Measurements from ENCODE around the gene ANO1.

Gene ANO1

GRCh38 chr11:70113801-70114200 lies 35.7 kb downstream of the ANO1 start:
- no peak for DNase-seq (ENCODE audit: low read depth in 2 of 2)

DNA sequence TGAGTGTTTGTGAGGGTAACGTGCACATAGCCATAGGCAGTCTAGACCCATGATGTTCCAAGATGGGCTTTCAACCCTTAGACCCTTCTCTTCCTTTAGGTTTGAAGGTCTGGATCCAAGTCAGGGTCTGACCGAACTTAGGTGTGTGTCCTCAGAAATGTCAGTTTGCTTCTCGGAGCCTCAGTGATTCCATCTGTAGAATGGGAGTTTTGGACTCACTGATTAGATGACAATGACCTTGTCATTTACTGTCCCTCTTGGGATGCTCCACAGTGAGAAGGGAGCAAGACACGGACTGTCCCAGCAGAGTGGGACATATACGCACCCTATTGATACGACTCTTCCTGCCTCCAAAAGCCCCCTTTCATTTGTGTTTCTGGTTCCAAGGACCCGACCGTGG lies 37.7 kb downstream of the ANO1 start:
- DNase-seq (ENCODE audit: low read depth in 2 of 2) = no peak

DNA sequence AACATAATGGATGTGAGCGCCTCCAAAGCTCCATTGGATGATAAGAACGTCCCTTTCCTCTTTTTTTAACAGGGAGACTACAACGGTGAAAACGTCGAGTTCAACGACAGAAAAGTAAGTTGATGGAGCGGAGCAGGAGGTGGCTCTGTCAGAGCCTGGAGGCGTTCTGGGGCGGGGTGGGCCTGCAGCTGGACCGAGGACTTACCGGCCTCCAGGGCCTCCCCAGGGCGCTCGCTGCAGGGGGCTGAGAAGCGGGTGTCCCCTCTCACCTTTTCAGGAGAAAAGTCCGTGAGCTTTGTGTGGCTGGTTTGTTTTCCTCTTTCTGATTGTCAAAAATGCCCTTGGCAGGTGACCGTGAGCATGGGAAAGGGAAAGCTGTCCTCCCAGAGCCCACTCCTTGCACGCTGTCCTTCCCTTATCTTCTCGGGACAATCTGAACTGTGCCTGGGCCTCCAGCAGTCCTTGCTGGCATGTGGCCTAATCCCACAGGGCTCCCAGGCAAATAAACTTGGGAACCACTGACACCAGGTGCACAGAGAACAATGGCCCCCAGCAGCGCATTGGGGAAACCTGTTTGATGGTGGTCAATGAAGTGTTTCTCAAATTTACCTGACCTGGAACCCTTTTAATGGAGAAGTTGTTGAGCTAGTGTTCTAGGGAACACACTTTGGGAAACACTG lies 38.4 kb downstream of the ANO1 start:
- DNase-seq (ENCODE audit: low read depth in 2 of 2) = no peak

DNA sequence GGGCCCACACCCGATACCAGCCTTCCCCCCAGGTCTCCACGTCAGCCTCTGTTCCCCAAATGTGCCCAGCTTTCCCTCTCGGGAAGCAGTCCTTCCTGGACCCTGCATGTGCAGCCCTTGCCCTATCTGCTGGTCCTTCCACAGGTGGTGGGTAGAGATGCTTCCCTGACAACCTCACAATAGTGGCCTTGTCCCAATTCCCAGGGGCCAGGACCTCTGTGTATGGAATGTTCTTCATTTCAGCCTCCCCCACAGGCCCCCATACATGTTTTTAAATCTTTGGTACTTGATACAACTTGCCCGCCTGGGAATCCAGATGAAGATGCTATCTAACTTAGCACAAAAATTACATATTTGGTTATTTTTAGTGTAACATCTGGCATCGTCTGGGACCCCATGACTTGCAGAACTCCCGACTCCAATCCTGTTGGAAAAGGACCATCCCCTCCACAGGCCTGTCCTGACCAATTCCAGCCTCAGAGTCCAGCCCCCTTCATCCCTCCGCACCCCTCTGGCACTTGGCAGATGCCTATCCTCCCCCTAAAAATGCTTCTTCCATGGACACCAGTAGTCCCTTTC lies 39.5 kb downstream of the ANO1 start:
- no peak for DNase-seq (ENCODE audit: low read depth in 2 of 2)

DNA sequence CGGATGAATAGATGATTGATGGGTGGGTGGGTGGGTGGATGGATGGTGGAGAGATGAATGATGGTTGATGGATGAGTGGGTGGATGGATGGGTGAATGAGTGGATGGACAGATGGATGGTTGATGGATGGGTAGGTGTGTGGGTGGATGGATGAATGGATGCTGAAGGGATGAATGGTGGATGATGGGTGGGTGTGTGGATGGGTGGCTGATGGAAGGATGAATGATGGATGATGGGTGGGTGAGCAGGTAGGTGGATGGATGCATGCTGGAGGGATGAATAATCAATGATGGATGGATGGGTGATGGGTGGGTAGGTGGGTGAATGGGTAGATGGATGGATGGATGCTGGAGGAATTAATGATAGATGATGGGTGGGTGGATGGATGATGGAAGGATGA lies 40.5 kb downstream of the ANO1 start:
- DNase-seq (ENCODE audit: low read depth in 2 of 2) = no peak

GRCh38 chr11:70119502-70119901 lies 41.4 kb downstream of the ANO1 start:
- no peak for DNase-seq (ENCODE audit: low read depth in 2 of 2)

DNA sequence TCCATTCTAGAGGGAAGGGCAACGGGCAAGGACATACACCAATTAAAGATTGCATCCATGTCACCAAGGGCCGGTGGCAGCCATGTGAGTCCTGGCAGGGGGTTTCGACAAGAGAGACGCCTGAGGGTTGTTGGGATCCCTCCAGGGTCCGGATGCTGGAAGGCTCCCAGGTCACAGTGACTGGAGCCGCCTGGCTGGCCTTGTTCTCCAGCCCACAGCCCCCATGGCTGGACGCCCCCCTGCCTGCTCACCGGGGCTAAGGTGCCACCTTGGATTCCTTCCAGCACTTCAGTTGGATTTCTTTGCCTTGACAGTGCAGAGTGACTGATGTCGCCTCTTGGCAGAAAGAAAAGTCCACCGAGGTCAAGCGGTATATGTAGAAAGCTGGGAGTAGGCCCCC lies 42.6 kb downstream of the ANO1 start:
- no peak for DNase-seq (ENCODE audit: low read depth in 2 of 2)

DNA sequence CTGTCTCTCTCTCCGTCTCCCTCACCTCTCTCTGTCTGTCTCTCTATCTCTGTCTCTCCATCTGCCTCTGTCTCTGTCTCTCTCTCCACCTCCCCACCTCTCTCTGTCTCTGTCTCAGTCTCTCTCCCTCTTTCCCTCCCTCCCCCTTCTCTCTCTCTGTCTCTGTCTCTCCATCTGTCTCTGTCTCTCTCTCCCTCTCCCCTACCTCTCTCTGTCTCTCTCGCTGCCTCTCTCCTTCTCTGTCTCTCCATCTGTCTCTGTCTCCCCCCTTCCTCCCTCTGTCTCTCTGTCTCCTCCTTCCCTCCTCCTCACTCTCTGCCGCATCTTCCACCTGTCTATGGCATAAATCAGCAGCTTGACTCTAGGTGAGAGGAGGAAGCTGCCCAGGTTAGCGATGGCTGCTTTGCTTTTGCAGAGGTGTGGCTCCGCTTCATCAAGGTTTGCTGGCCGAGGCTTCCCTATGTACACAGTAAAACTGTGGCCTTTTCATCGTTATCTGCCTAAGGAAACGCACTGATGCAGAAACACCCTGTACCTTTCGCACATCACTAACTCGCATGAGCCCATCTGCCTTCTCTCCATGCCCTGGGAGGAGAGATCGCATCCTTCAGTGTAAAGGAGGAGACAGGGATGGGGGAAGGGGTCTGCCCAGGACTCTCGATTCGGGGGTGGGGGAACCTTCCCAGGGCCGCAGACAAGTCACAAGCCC lies 44.5 kb downstream of the ANO1 start:
- no peak for DNase-seq (ENCODE audit: low read depth in 2 of 2)

- DNase-seq (ENCODE audit: low read depth in 2 of 2) = no peak
These were observed 45.6 kb downstream of the ANO1 start for GRCh38 chr11:70123711-70124110.

DNA sequence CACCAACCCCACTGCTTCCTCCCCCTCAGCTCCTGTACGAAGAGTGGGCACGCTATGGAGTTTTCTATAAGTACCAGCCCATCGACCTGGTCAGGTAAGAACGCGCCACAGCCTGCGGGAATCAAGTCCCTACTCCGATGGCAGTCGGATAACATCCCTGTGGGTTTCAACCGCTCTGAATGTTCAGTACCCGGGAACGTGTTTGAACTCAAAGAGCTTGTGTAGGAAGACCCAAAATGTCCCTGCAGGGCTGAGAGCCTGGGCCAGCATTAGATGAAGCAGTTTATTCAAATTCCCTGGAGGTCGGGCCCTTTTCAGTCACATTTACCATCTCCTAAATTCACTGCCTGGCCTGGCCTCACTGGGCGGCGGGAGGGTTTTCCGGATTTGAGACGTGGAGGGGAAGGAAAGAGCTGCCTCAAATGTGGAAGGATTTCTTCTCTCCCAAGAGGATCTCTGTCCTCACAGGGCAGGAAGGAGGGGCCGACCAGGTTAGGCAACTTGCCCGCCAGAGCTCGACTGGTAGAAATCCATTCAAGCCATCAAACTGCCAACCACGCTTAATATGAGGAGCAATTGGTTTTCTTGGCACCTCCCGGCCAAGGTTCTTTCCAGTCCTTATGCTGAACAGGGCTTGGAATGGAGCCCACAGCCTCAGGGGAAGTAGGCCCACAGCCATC lies 46.3 kb downstream of the ANO1 start:
- no peak for DNase-seq (ENCODE audit: low read depth in 2 of 2)

- no peak for DNase-seq (ENCODE audit: low read depth in 2 of 2)
These were observed 48.4 kb downstream of the ANO1 start for GRCh38 chr11:70126494-70126893.

DNA sequence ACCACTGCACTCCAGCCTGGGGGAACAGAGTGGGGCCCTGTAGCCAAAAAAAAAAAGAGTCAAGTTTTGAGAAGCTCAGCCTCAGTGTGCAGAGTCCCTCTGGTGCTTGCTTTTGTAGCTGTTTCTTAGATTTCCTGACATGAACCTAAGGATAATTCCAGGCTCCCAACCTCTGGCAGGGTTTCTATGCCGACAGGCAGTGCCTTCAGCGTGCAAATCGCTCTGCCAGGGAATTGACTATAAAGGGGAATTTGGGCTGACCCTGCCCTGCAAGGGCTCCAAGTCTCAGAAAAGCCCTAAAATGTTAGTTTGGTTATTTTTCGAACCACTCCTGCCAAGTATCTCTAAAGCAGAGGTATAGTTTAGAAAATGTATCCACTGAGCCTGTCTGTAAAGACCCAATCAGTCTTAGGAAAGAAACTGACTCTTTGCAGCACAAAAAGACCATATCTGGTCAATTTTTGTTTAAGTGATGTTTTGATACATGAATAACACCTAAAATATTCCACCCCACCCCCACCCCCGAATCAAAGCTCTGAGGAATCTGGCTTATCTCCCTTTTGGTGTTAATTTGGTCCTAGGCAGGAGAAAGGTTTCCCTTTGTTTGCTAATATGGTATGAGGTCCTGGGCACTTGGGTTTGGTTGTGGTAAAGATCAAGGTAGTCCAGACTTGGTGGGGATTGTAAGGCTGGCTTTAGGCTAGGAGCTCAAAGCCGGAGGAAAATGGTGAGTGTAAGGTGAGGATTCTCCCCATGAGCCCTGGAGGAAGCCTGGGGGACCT lies 49.7 kb downstream of the ANO1 start:
- no peak for DNase-seq (ENCODE audit: low read depth in 2 of 2)

GRCh38 chr11:70128435-70128906 lies 50.4 kb downstream of the ANO1 start:
- no peak for DNase-seq (ENCODE audit: low read depth in 2 of 2)

GRCh38 chr11:70129051-70129592 lies 51.0 kb downstream of the ANO1 start:
- DNase-seq (ENCODE audit: low read depth in 2 of 2) = no peak

DNA sequence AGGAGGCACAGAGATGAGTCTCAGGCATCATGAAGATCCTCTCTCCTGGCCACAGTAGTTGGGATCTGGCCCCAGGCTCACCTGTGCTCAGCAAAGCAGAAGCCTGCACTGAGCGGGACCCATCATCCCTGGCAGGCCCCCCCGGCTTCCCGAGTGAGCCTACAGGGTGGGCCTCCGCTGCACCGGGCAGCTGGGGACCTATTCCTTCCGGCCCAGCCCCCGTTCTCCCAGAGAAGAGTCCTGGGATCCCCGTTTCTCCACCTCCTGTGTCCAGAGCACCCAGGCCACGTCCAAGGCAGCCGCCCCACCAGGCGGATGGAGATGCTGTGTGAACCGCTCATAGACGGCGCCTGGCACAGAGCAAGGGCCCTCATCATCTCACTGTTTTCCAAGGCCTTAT lies 52.5 kb downstream of the ANO1 start:
- no peak for DNase-seq (ENCODE audit: low read depth in 2 of 2)

DNA sequence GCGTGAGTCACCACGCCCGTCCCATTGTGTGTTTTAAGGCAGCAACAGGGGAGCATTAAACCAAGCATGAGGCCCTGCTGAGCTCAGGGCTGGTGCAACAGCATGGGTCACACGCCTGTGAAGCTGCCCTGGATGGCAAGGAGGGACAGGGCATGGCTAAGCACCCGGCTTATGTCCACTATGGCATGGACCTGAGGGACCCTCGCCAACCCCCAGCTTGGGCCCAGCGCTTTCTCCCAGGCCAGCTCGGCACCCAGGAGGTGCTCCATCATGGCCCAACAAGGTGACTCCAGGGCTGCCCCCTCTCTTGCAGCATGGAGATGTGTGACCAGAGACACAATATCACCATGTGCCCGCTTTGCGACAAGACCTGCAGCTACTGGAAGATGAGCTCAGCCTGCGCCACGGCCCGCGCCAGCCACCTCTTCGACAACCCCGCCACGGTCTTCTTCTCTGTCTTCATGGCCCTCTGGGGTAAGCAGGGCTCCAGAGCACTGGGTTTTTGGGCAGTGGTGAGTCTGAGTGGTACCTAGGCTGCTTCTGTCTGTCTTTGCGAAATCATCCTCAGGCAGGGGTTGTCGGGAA lies 53.6 kb downstream of the ANO1 start:
- DNase-seq (ENCODE audit: low read depth in 2 of 2) = no peak

- no peak for DNase-seq (ENCODE audit: low read depth in 2 of 2)
These were observed 54.5 kb downstream of the ANO1 start for GRCh38 chr11:70132641-70133040.

DNA sequence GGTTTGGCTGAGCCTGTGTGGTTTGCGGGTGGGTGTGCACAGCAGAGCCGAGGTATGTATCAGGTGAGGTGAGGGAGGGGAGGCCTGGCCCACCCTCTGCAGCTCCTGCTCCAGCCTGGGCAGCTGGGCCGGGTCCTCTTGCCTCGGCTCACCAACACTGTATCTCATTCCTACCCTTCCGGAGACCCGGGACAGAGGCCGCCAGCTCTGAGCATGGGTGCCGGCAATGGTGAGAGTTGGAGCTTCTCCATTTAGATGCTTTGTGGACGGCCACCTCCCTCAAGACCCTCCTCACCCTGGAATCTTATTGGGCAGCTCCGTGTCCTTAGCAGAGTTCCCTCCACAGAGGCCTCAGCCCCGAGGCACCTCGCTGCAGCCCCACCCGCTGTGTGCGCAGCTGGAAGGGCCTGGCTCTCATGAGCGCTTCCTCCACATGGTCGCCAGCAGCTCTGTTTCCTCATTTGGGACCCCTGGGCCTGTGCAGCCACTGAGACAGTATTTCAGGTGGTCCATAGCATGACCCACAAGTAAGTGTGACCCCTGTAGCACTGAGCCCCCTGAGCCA lies 55.7 kb downstream of the ANO1 start:
- no peak for DNase-seq (ENCODE audit: low read depth in 2 of 2)

- no peak for DNase-seq (ENCODE audit: low read depth in 2 of 2)
These were observed 56.4 kb downstream of the ANO1 start for GRCh38 chr11:70134490-70134889.

DNA sequence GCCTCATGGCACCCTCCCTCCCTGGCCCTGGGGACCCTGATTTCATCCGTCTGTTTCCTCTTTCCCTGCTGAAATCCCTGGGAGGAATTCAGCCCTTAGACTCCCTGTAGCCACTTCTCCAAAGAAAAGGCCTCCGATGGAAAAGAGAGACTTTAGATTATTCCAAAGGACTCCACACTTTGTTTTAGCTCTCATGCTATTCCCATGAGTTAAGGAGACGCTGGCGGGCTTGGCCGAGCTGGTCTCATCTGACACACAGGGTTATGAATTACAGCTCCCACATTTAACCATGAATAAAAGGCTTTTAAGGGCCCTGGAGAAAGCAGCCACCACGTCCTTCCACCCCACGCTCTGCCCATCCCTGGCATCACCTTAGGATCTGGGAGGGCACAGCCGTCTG lies 57.0 kb downstream of the ANO1 start:
- no peak for DNase-seq (ENCODE audit: low read depth in 2 of 2)

GRCh38 chr11:70135625-70136059 lies 57.5 kb downstream of the ANO1 start:
- no peak for DNase-seq (ENCODE audit: low read depth in 2 of 2)

Data from stimulated activated CD8-positive, alpha-beta memory T cell treated with anti-CD3 and anti-CD28 coated beads, Interleukin-7, amount 100 ng/mL, for 1 hour (primary cell).